Gastrocnemius medialis (tissue), 4 donors: ENCODE data around the gene AP1S3. TPM values are rescaled to one million over a fixed set of nuclear protein-coding genes. Genes with fewer than 3 reads are reported as not detected.

ENCODE experiments used
- ATAC-seq, 2 donors: fragments of 150-250 bp; one replicate each; pipeline ENCODE4 v1.9.1; 2016
- DNase-seq, 2 donors: peaks; one replicate each; pipeline ENCODE4 v3.0.0-alpha.2; 2019
- H3K27ac ChIP-seq, 4 donors: fragments of 200-600 bp; sonication (generic); 1 replicate in 1 of 4; 2 replicates in 3 of 4; pipeline ENCODE4 v1.5.1; 2016 to 2018; ENCODE audit warnings: mild to moderate bottlenecking in 2 of 4, moderate library complexity in 1 of 4
- H3K27me3 ChIP-seq, 3 donors: fragments of 200-600 bp; sonication (generic) in 2 of 3; 1 replicate in 1 of 3; 2 replicates in 2 of 3; pipeline versions ENCODE4 v1.5.1 to v1.6.0; 2016 to 2019; ENCODE audit warnings: mild to moderate bottlenecking in 1 of 3, moderate library complexity in 1 of 3
- H3K36me3 ChIP-seq, 2 donors: fragments of 200-600 bp; sonication (generic) in 1 of 2; one replicate each; pipeline ENCODE4 v1.5.1; 2017 to 2018
- H3K4me1 ChIP-seq, 2 donors: fragments of 200-600 bp; sonication (generic) in 1 of 2; one replicate each; pipeline ENCODE4 v1.5.1; 2016 to 2017; ENCODE audit warnings: mild to moderate bottlenecking in 2 of 2
- H3K4me3 ChIP-seq, 4 donors: fragments of 200-600 bp; sonication (generic) in 3 of 4; 1 replicate in 1 of 4; 2 replicates in 3 of 4; pipeline ENCODE4 v1.5.1; 2016 to 2019; ENCODE audit warnings: mild to moderate bottlenecking in 2 of 4
- H3K9me3 ChIP-seq, 3 donors: fragments of 200-600 bp; sonication (generic) in 2 of 3; 1 replicate in 1 of 3; 2 replicates in 2 of 3; pipeline ENCODE4 v1.5.1; 2016 to 2019
- CTCF ChIP-seq, 5 experiments: fragments of 450-650 bp in 3 of 5; fragments of 200-600 bp in 2 of 5; sonication (generic) in 2 of 5; IDR thresholded peaks in 4 of 5; conservative IDR thresholded peaks in 1 of 5; 1 replicate in 4 of 5; 2 replicates in 1 of 5; pipeline ENCODE4 v1.5.1; 2016 to 2019; ENCODE audit warnings: antibody characterized with exemption in 5 of 5, mild to moderate bottlenecking in 3 of 5, moderate library complexity in 3 of 5
- POLR2A ChIP-seq, 2 donors: fragments of 450-650 bp; IDR thresholded peaks; one replicate each; pipeline ENCODE4 v1.6.1; 2017; ENCODE audit warnings: antibody characterized with exemption in 2 of 2, mild to moderate bottlenecking in 2 of 2, moderate library complexity in 2 of 2
- in situ Hi-C, 4 donors: fragments of 200-750 bp; cut with MboI; loops; one replicate each; pipeline versions ENCODE4 v1.15.0 to v1.8.0; 2017; ENCODE audit warnings: low sequenced_read_pairs in 4 of 4
- intact Hi-C: fragments of 100-400 bp; cut with DNase I; formaldehyde crosslinking; loops from one replicate; pipeline ENCODE4 v1.15.1; 2023; ENCODE audit warnings: low total_unique reads
- total RNA-seq, 4 donors: library from RNA; depleted of rRNA; stranded (reverse); fragments of >200 nt; gene quantifications; one replicate each; pipeline versions ENCODE4 v1.1.0 to v1.2.3, GENCODE V29; 2016

AP1S3 gene
- total RNA-seq, 4 donors from 2014 or later, result 0.20 TPM; not detected in 3

- Histone ChIP-seq H3K36me3 (no peaks in the 10 kb centered on the region), H3K4me3 (no peak overlapping the region), H3K4me1 (no peaks in the 10 kb centered on the region), H3K9me3 (no peaks in the 10 kb centered on the region), H3K27ac (no peak overlapping the region), H3K27me3 (no peaks in the 10 kb centered on the region)
- intact Hi-C loops (no loop called here), in situ Hi-C loops (no loop called here)
- TF ChIP-seq POLR2A (IDR thresholded peaks at IDR 0.05) (no peak), CTCF (IDR thresholded peaks at IDR 0.05 in 4 of 5, conservative IDR thresholded peaks at IDR 0.05 in 1 of 5) (no peak)
- ATAC-seq (no peak), DNase-seq (no peak)
Measured at GRCh38 chr2:223760838-223761502, 76.4 kb downstream of the AP1S3 start.

GRCh38 chr2:223759569-223760430, 77.6 kb downstream of the AP1S3 start:
- Histone ChIP-seq H3K4me1 (no peaks in the 10 kb centered on the region), H3K27me3 (no peaks in the 10 kb centered on the region), H3K27ac (no peak overlapping the region), H3K4me3 (no peak overlapping the region), H3K9me3 (no peaks in the 10 kb centered on the region), H3K36me3 (no peaks in the 10 kb centered on the region)
- DNase-seq (no peak), ATAC-seq (no peak)
- in situ Hi-C loops, result no loop called here
- TF ChIP-seq CTCF (IDR thresholded peaks at IDR 0.05 in 4 of 5, conservative IDR thresholded peaks at IDR 0.05 in 1 of 5) (no peak), POLR2A (IDR thresholded peaks at IDR 0.05) (no peak)
- intact Hi-C loops, result no loop called here

GRCh38 chr2:223758131-223758840, 79.1 kb downstream of the AP1S3 start:
- no peak for TF ChIP-seq POLR2A (IDR thresholded peaks at IDR 0.05)
- TF ChIP-seq CTCF (IDR thresholded peaks at IDR 0.05 in 4 of 5, conservative IDR thresholded peaks at IDR 0.05 in 1 of 5), result no peak
- Histone ChIP-seq H3K27me3 (no peaks in the 10 kb centered on the region), H3K4me3 (no peak overlapping the region), H3K27ac (no peak overlapping the region), H3K4me1 (no peaks in the 10 kb centered on the region), H3K9me3 (no peaks in the 10 kb centered on the region), H3K36me3 (no peaks in the 10 kb centered on the region)
- in situ Hi-C loops (no loop called here), intact Hi-C loops (no loop called here)
- DNase-seq, result no peak
- no peak for ATAC-seq

- H3K4me3 ChIP-seq, result no peak overlapping the region
- no peaks in the 10 kb centered on the region for H3K27me3 ChIP-seq
- intact Hi-C loops, result no loop called here
- TF ChIP-seq CTCF (IDR thresholded peaks at IDR 0.05 in 4 of 5, conservative IDR thresholded peaks at IDR 0.05 in 1 of 5) (no peak), POLR2A (IDR thresholded peaks at IDR 0.05) (no peak)
- no peak overlapping the region for H3K27ac ChIP-seq
- ATAC-seq (no peak), DNase-seq (no peak)
- H3K4me1 ChIP-seq, result no peaks in the 10 kb centered on the region
- no peaks in the 10 kb centered on the region for H3K36me3 ChIP-seq
- H3K9me3 ChIP-seq, result no peaks in the 10 kb centered on the region
- in situ Hi-C loops, result no loop called here
Measured at GRCh38 chr2:223753940-223754339, 83.4 kb downstream of the AP1S3 start.
